ENCODE data around the gene MTPN. TPM values are rescaled to one million over a fixed set of nuclear protein-coding genes. Genes with fewer than 3 reads are reported as not detected.

MTPN gene
- total RNA-seq, 1 donor from 2014 or later: 173 TPM

DNA sequence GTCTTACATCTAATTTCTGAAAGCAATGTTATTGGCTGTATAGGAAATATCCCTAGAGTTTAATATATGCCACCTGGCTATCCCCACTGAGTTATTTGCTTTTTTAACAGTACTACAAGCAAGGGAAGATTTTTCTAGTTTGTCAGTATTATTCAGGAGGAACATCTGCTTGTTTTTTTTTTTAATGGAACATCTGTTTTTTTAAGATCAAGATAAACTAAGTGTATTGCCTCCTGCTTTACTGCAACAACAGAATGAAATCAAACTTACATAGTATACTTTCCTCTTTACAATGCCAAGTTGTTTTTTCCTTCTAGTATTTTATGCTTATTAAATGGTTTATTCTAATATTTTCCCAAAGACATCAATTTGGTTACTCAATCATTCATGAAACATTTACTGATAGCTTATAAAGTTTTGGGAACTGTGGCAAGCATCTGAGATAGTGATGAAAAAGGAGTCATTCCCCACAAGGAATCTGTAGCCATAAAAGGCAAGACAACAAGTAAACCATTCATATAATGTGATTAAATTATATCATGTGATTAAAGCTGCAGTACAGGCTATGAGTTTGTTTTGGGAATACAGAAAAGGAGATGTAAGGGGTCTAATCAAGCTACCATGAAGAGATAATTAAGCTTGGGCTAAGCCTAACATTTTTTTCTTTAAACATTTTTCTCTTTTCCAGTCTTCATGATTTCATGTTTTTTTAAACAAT lies 17.4 kb downstream of the MTPN start:
- Histone ChIP-seq H3K4me1 (ENCODE audit: insufficient read depth, low read length) (no peaks in the 10 kb centered on the region), H3K27ac (ENCODE audit: low read depth, low read length) (no peak overlapping the region), H3K27me3 (ENCODE audit: insufficient read depth, low read length) (no peaks in the 10 kb centered on the region), H2AFZ (ENCODE audit: low read depth, low read length) (no peak overlapping the region), H3K9ac (ENCODE audit: low read length) (no peak overlapping the region), H3K4me2 (ENCODE audit: low read length) (no peak overlapping the region), H3K79me2 (ENCODE audit: insufficient read depth, low read length) (peaks cover 99% of the 10 kb centered on the region), H3K4me3 (ENCODE audit: insufficient read depth, low read depth, low read length) (no peak overlapping the region), H3K36me3 (ENCODE audit: insufficient read depth, low read length) (no peaks in the 10 kb centered on the region), H3K9me3 (ENCODE audit: insufficient read depth, low read depth, low read length) (no peaks in the 10 kb centered on the region), H4K20me1 (ENCODE audit: insufficient read depth, low read length) (peaks cover 56% of the 10 kb centered on the region)
- Mint-ChIP-seq H3K27me3 (ENCODE audit: low read depth, unreplicated experiment) (no peaks in the 10 kb centered on the region), H3K27ac (ENCODE audit: unreplicated experiment) (no peak overlapping the region), H3K36me3 (ENCODE audit: low read depth, unreplicated experiment) (no peaks in the 10 kb centered on the region), H3K9me3 (ENCODE audit: unreplicated experiment) (no peaks in the 10 kb centered on the region), H3K4me3 (ENCODE audit: unreplicated experiment) (no peak overlapping the region), H3K4me1 (ENCODE audit: low read depth, unreplicated experiment) (peaks cover 15% of the 10 kb centered on the region)
- FAIRE-seq: no peak
- TF ChIP-seq, protein P1, sequence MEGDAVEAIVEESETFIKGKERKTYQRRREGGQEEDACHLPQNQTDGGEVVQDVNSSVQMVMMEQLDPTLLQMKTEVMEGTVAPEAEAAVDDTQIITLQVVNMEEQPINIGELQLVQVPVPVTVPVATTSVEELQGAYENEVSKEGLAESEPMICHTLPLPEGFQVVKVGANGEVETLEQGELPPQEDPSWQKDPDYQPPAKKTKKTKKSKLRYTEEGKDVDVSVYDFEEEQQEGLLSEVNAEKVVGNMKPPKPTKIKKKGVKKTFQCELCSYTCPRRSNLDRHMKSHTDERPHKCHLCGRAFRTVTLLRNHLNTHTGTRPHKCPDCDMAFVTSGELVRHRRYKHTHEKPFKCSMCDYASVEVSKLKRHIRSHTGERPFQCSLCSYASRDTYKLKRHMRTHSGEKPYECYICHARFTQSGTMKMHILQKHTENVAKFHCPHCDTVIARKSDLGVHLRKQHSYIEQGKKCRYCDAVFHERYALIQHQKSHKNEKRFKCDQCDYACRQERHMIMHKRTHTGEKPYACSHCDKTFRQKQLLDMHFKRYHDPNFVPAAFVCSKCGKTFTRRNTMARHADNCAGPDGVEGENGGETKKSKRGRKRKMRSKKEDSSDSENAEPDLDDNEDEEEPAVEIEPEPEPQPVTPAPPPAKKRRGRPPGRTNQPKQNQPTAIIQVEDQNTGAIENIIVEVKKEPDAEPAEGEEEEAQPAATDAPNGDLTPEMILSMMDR (IDR thresholded peaks at IDR 0.05; ENCODE audit: insufficient read depth, low read depth, low read length): no peak
- TF ChIP-seq EZH2 (IDR thresholded peaks at IDR 0.05; ENCODE audit: insufficient read depth, low read length): no peak
- DNase-seq (ENCODE audit: low read depth): peak; percentile 18

GRCh38 chr7:135958173-135958572 lies 19.0 kb downstream of the MTPN start:
- no peak for FAIRE-seq
- Mint-ChIP-seq H3K9me3 (ENCODE audit: unreplicated experiment) (no peaks in the 10 kb centered on the region), H3K4me3 (ENCODE audit: unreplicated experiment) (no peak overlapping the region), H3K27ac (ENCODE audit: unreplicated experiment) (no peak overlapping the region), H3K27me3 (ENCODE audit: low read depth, unreplicated experiment) (no peaks in the 10 kb centered on the region), H3K4me1 (ENCODE audit: low read depth, unreplicated experiment) (peaks cover 8% of the 10 kb centered on the region), H3K36me3 (ENCODE audit: low read depth, unreplicated experiment) (no peaks in the 10 kb centered on the region)
- H3K27me3 ChIP-seq (ENCODE audit: insufficient read depth, low read length): no peaks in the 10 kb centered on the region
- no peak overlapping the region for H2AFZ ChIP-seq (ENCODE audit: low read depth, low read length)
- no peak overlapping the region for H3K4me2 ChIP-seq (ENCODE audit: low read length)
- no peaks in the 10 kb centered on the region for H3K9me3 ChIP-seq (ENCODE audit: insufficient read depth, low read depth, low read length)
- H3K79me2 ChIP-seq (ENCODE audit: insufficient read depth, low read length): peaks cover 99% of the 10 kb centered on the region
- H3K9ac ChIP-seq (ENCODE audit: low read length): no peak overlapping the region
- DNase-seq (ENCODE audit: low read depth): no peak
- H3K4me3 ChIP-seq (ENCODE audit: insufficient read depth, low read depth, low read length): no peak overlapping the region
- no peaks in the 10 kb centered on the region for H3K36me3 ChIP-seq (ENCODE audit: insufficient read depth, low read length)
- peaks cover 52% of the 10 kb centered on the region for H4K20me1 ChIP-seq (ENCODE audit: insufficient read depth, low read length)
- TF ChIP-seq EZH2 (IDR thresholded peaks at IDR 0.05; ENCODE audit: insufficient read depth, low read length): no peak
- TF ChIP-seq, protein P1 (IDR thresholded peaks at IDR 0.05; ENCODE audit: insufficient read depth, low read depth, low read length): no peak
- no peaks in the 10 kb centered on the region for H3K4me1 ChIP-seq (ENCODE audit: insufficient read depth, low read length)
- H3K27ac ChIP-seq (ENCODE audit: low read depth, low read length): no peak overlapping the region

DNA sequence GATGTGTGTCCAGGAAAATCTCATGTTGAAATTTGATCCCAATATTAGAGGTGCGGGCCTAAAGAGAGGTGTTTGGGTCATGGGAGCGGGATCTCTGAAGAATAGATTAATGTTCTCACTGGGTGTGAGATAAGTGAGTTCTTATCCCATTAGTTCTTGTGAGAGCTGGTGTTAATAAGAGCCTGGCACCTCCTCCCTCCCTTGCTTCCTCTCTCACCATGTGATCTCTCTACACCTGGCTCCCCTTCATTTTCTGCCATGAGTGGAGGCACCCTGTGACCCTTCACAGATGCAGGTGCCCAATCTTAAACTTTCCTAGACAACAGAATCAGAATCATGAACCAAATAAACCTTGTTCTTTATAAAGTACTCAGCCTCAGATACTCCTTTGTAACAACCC lies 19.5 kb downstream of the MTPN start:
- no peaks in the 10 kb centered on the region for H3K4me1 ChIP-seq (ENCODE audit: insufficient read depth, low read length)
- Mint-ChIP-seq H3K9me3 (ENCODE audit: unreplicated experiment) (no peaks in the 10 kb centered on the region), H3K27ac (ENCODE audit: unreplicated experiment) (peak overlapping the region; percentile 22), H3K4me1 (ENCODE audit: low read depth, unreplicated experiment) (peaks cover 8% of the 10 kb centered on the region), H3K27me3 (ENCODE audit: low read depth, unreplicated experiment) (no peaks in the 10 kb centered on the region), H3K36me3 (ENCODE audit: low read depth, unreplicated experiment) (peaks cover 2% of the 10 kb centered on the region), H3K4me3 (ENCODE audit: unreplicated experiment) (no peak overlapping the region)
- H3K27ac ChIP-seq (ENCODE audit: low read depth, low read length): no peak overlapping the region
- no peaks in the 10 kb centered on the region for H3K36me3 ChIP-seq (ENCODE audit: insufficient read depth, low read length)
- H3K9me3 ChIP-seq (ENCODE audit: insufficient read depth, low read depth, low read length): no peaks in the 10 kb centered on the region
- peaks cover 54% of the 10 kb centered on the region for H4K20me1 ChIP-seq (ENCODE audit: insufficient read depth, low read length)
- H3K4me2 ChIP-seq (ENCODE audit: low read length): no peak overlapping the region
- TF ChIP-seq EZH2 (IDR thresholded peaks at IDR 0.05; ENCODE audit: insufficient read depth, low read length): no peak
- TF ChIP-seq, protein P1 (IDR thresholded peaks at IDR 0.05; ENCODE audit: insufficient read depth, low read depth, low read length): no peak
- no peak overlapping the region for H3K4me3 ChIP-seq (ENCODE audit: insufficient read depth, low read depth, low read length)
- no peaks in the 10 kb centered on the region for H3K27me3 ChIP-seq (ENCODE audit: insufficient read depth, low read length)
- H2AFZ ChIP-seq (ENCODE audit: low read depth, low read length): no peak overlapping the region
- no peak for DNase-seq (ENCODE audit: low read depth)
- no peak overlapping the region for H3K9ac ChIP-seq (ENCODE audit: low read length)
- no peak for FAIRE-seq
- peaks cover 99% of the 10 kb centered on the region for H3K79me2 ChIP-seq (ENCODE audit: insufficient read depth, low read length)
